ENCODE data around the gene SH3RF3.

SH3RF3 gene

DNA sequence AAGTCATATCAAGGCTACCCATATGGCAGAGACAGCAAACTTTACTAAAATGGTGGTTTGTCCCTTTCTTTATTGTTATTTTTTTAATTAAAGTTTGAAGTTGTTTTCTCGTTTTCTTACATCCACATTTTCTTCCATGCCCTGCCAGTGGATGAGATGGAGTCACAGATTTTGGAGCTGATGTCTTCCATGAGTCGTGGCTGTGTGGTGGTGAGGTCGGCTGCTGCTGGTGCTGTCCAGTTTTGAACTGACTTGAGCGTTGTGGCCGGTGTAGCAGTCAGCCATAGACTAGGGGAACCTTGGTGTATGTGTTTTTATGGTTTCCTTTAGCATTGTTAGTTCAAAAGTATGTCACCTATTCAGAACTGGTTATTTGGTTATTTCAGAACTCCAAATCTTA lies 182.8 kb downstream of the SH3RF3 start:
- Histone ChIP-seq H3K27ac (ENCODE audit: insufficient read depth in 1 of 2, low read depth in 1 of 2, low read length in 2 of 2, poor library complexity in 1 of 2, severe bottlenecking in 2 of 2) (no peak overlapping the region), H3K36me3 (ENCODE audit: control insufficient read depth in 4 of 4, insufficient read depth in 4 of 4, low read length in 3 of 4) (no peaks in the 10 kb centered on the region), H3K9me3 (ENCODE audit: control extremely low read depth in 1 of 5, control insufficient read depth in 4 of 5, insufficient read depth in 2 of 5, low read depth in 1 of 5, low read length in 4 of 5) (no peaks in the 10 kb centered on the region), H3K4me1 (ENCODE audit: control extremely low read depth in 1 of 4, control insufficient read depth in 4 of 4, insufficient read depth in 4 of 4, low read length in 3 of 4) (no peaks in the 10 kb centered on the region), H3K4me3 (ENCODE audit: control insufficient read depth in 1 of 7, extremely low read depth in 1 of 7, insufficient read depth in 4 of 7, low read depth in 2 of 7, low read length in 6 of 7) (no peak overlapping the region), H3K27me3 (replicated peaks in 2 of 5; ENCODE audit: control insufficient read depth in 4 of 5, insufficient read depth in 5 of 5, low read length in 4 of 5) (peaks cover 0 to 7% (median 0%) of the 10 kb centered on the region in 5 experiments)
- ChIA-PET POLR2A (no interaction called here), CTCF (interaction anchor here (1.3 kb wide), 1 partner anchor 186 kb away, joined by 3 read pairs; no protein-coding TSS in a partner anchor)
- WGBS (ENCODE audit: insufficient coverage), result 100% methylated on average over 2 of the region's 5 CpGs
- DNase-seq, result no peak

DNA sequence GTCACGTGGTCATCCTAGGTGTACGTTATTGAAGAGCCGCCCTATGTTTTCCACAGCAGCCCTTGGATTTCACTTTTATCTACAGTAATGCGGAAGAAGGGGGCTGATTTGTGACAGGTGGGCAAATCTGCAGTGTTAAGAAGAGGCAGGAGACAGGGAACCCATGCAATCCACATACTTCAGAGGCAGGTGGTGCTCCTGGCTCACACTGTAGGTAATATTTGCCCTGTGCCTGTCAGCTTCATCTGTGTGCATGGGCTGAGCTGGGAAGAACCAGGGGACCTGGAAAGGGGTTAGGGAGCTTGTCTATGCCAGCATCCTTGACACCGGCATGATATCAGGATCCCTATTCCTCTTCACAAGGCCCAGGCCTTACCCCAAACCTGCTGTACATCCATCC lies 183.9 kb downstream of the SH3RF3 start:
- Histone ChIP-seq H3K9me3 (ENCODE audit: control extremely low read depth in 1 of 5, control insufficient read depth in 4 of 5, insufficient read depth in 2 of 5, low read depth in 1 of 5, low read length in 4 of 5) (no peaks in the 10 kb centered on the region), H3K27ac (ENCODE audit: insufficient read depth in 1 of 2, low read depth in 1 of 2, low read length in 2 of 2, poor library complexity in 1 of 2, severe bottlenecking in 2 of 2) (no peak overlapping the region), H3K4me1 (ENCODE audit: control extremely low read depth in 1 of 4, control insufficient read depth in 4 of 4, insufficient read depth in 4 of 4, low read length in 3 of 4) (no peaks in the 10 kb centered on the region), H3K27me3 (replicated peaks in 2 of 5; ENCODE audit: control insufficient read depth in 4 of 5, insufficient read depth in 5 of 5, low read length in 4 of 5) (peaks cover 0 to 7% (median 2%) of the 10 kb centered on the region in 5 experiments), H3K36me3 (ENCODE audit: control insufficient read depth in 4 of 4, insufficient read depth in 4 of 4, low read length in 3 of 4) (no peaks in the 10 kb centered on the region), H3K4me3 (ENCODE audit: control insufficient read depth in 1 of 7, extremely low read depth in 1 of 7, insufficient read depth in 4 of 7, low read depth in 2 of 7, low read length in 6 of 7) (no peak overlapping the region)
- WGBS (ENCODE audit: insufficient coverage), result 92% methylated on average over 5 of the region's 5 CpGs
- CTCF ChIA-PET, result interaction anchor here (1.0 to 1.3 kb wide), 2 partner anchors 10 to 185 kb away, joined by 3 read pairs; no protein-coding TSS in a partner anchor
- no peak for DNase-seq
- POLR2A ChIA-PET, result no interaction called here

DNA sequence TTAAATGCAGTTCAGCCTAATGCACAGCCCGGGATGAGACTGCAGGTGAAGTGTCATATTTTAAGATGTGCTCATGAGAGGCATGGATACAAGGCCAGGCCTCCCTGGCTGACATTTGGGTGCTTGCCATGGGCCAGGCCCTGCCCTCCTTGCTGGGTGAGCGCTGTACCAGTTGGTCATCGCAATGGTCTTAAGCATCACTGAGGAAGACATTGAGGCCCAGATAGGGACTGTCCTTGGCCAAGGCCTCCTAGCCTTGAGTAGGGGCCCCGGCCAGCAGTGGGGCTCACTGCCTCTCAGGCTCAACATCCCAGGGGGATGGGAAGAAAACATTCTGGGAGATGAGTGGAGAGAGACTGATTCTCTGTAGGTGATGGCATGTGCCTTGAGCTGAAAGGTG lies 184.3 kb downstream of the SH3RF3 start:
- Histone ChIP-seq H3K4me3 (ENCODE audit: control insufficient read depth in 1 of 7, extremely low read depth in 1 of 7, insufficient read depth in 4 of 7, low read depth in 2 of 7, low read length in 6 of 7) (no peak overlapping the region), H3K4me1 (ENCODE audit: control extremely low read depth in 1 of 4, control insufficient read depth in 4 of 4, insufficient read depth in 4 of 4, low read length in 3 of 4) (no peaks in the 10 kb centered on the region), H3K36me3 (ENCODE audit: control insufficient read depth in 4 of 4, insufficient read depth in 4 of 4, low read length in 3 of 4) (no peaks in the 10 kb centered on the region), H3K27ac (ENCODE audit: insufficient read depth in 1 of 2, low read depth in 1 of 2, low read length in 2 of 2, poor library complexity in 1 of 2, severe bottlenecking in 2 of 2) (no peak overlapping the region), H3K9me3 (ENCODE audit: control extremely low read depth in 1 of 5, control insufficient read depth in 4 of 5, insufficient read depth in 2 of 5, low read depth in 1 of 5, low read length in 4 of 5) (no peaks in the 10 kb centered on the region), H3K27me3 (replicated peaks in 2 of 5; ENCODE audit: control insufficient read depth in 4 of 5, insufficient read depth in 5 of 5, low read length in 4 of 5) (peaks cover 0 to 9% (median 2%) of the 10 kb centered on the region in 5 experiments)
- POLR2A ChIA-PET, result no interaction called here
- DNase-seq, result no peak
- CTCF ChIA-PET, result interaction anchor here (1.0 kb wide), 1 partner anchor 10 kb away, joined by 3 read pairs; no protein-coding TSS in a partner anchor
- 100% methylated on average over 3 of the region's 4 CpGs for WGBS (ENCODE audit: insufficient coverage)

DNA sequence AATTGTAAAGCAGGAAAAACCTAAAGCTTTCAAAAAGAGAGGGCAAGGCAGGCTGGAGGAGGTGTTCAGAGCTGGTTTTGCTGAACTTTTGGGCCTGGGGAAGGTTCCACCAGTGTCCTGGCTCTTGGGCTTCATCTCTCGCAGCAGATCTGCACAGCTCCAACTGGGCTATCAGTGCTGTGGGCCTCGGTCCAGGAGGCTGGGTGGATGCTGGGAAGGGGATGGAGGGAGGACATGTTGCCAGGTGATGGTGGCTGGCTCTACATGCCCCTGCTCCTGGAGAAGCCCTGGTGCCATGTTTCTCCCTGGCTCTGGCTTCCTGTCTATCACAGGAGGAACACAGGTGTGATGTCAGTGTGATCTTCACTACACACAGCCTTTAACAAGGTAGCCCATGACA lies 187.1 kb downstream of the SH3RF3 start:
- POLR2A ChIA-PET, result no interaction called here
- 100% methylated on average over 1 of the region's 2 CpGs for WGBS (ENCODE audit: insufficient coverage)

DNA sequence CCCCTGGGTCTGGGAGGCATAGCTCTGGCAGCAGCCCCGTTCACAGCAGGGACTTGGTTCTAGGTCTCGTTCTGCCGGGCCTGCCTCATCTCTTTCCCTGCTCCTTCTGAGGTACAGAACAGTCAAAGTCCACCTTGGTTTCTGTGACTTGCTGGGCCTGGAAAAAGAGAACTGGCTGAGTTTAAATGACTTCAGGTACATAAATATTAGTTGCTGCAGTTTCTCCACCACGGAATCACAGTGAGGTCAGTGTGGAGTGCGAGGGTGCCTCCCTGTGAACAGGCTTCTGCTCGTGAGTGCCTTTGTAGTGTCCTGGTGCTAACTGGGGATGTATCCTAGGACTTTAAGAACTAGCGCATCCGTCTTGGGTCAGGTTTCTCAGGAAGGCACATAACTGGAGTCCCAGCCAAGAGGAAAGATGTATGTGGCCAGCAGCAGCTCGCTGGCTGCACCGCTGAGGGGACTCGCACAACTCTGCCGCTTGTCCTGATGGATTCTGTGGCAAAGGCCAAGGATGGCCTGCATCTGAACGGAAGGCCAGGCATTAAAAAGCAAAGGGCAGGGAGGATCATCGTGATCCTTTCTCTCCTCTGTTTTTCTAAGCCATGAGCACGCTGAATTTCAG lies 188.6 kb downstream of the SH3RF3 start:
- Histone ChIP-seq H3K4me3 (ENCODE audit: control insufficient read depth in 1 of 7, extremely low read depth in 1 of 7, insufficient read depth in 4 of 7, low read depth in 2 of 7, low read length in 6 of 7) (no peak overlapping the region), H3K36me3 (ENCODE audit: control insufficient read depth in 4 of 4, insufficient read depth in 4 of 4, low read length in 3 of 4) (no peaks in the 10 kb centered on the region), H3K9me3 (ENCODE audit: control extremely low read depth in 1 of 5, control insufficient read depth in 4 of 5, insufficient read depth in 2 of 5, low read depth in 1 of 5, low read length in 4 of 5) (no peaks in the 10 kb centered on the region), H3K27ac (ENCODE audit: insufficient read depth in 1 of 2, low read depth in 1 of 2, low read length in 2 of 2, poor library complexity in 1 of 2, severe bottlenecking in 2 of 2) (no peak overlapping the region), H3K4me1 (ENCODE audit: control extremely low read depth in 1 of 4, control insufficient read depth in 4 of 4, insufficient read depth in 4 of 4, low read length in 3 of 4) (peaks cover 0 to 9% (median 5%) of the 10 kb centered on the region in 4 experiments), H3K27me3 (replicated peaks in 2 of 5; ENCODE audit: control insufficient read depth in 4 of 5, insufficient read depth in 5 of 5, low read length in 4 of 5) (peaks cover 0 to 14% (median 2%) of the 10 kb centered on the region in 5 experiments)
- CTCF ChIA-PET, result interaction anchor here (1.2 kb wide), 1 partner anchor 10 kb away, joined by 3 read pairs; no protein-coding TSS in a partner anchor
- no peak for DNase-seq
- POLR2A ChIA-PET, result no interaction called here
- WGBS (ENCODE audit: insufficient coverage), result 98% methylated on average over 15 of the region's 15 CpGs

More for the DNA sequence above, 187.1 kb downstream of the SH3RF3 start:
- no peaks in the 10 kb centered on the region for H3K9me3 ChIP-seq (ENCODE audit: control extremely low read depth in 1 of 5, control insufficient read depth in 4 of 5, insufficient read depth in 2 of 5, low read depth in 1 of 5, low read length in 4 of 5)
- CTCF ChIA-PET, result interaction anchor here (1.8 kb wide), 1 partner anchor 18 kb away, joined by 4 read pairs; no protein-coding TSS in a partner anchor
- H3K27me3 ChIP-seq (replicated peaks in 2 of 5; ENCODE audit: control insufficient read depth in 4 of 5, insufficient read depth in 5 of 5, low read length in 4 of 5), result peaks cover 0 to 10% (median 2%) of the 10 kb centered on the region in 5 experiments
- no peak overlapping the region for H3K4me3 ChIP-seq (ENCODE audit: control insufficient read depth in 1 of 7, extremely low read depth in 1 of 7, insufficient read depth in 4 of 7, low read depth in 2 of 7, low read length in 6 of 7)
- H3K27ac ChIP-seq (ENCODE audit: insufficient read depth in 1 of 2, low read depth in 1 of 2, low read length in 2 of 2, poor library complexity in 1 of 2, severe bottlenecking in 2 of 2), result no peak overlapping the region
- no peak for DNase-seq
- no peaks in the 10 kb centered on the region for H3K36me3 ChIP-seq (ENCODE audit: control insufficient read depth in 4 of 4, insufficient read depth in 4 of 4, low read length in 3 of 4)
- peaks cover 0 to 9% (median 5%) of the 10 kb centered on the region in 4 experiments for H3K4me1 ChIP-seq (ENCODE audit: control extremely low read depth in 1 of 4, control insufficient read depth in 4 of 4, insufficient read depth in 4 of 4, low read length in 3 of 4)

DNA sequence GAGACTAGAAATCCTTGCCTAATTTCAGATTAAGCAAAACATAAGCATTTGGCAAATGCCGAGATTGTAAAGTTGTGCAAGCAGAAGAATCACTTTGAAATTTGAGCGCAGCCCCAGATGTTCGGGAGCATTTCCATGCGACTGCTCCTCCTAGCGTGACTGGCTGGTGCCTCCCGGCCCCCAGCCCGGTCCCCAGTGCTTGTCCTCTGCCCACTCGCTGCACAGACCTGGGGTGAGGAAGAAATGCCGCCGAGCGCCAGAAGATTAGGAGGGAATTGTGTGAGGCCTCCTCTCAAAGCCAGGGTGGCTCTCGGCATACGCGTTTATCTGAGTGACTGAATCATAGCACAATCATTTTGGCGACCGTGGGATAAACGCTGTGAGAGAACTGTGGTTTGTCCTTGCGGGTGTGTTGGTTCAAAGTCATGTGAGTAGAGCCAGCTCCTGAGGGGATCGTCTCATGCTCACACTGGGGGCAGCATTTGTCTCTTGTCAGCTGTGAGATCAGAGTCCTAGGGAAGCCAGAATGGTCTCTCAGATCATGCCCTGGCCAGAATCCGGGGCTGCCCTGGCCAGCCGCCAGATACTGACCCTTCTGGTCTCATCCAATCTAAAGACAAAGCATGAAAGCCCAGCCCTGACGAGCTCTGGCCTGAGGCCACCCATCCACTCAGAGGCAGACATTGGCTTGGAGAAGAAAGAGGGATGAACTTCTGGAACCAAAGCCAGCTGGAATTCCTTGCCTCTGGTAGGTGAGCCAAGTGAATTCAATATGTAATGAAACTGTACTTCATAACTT lies 189.3 kb downstream of the SH3RF3 start:
- Histone ChIP-seq H3K9me3 (ENCODE audit: control extremely low read depth in 1 of 5, control insufficient read depth in 4 of 5, insufficient read depth in 2 of 5, low read depth in 1 of 5, low read length in 4 of 5) (no peaks in the 10 kb centered on the region), H3K27me3 (replicated peaks in 2 of 5; ENCODE audit: control insufficient read depth in 4 of 5, insufficient read depth in 5 of 5, low read length in 4 of 5) (peaks cover 0 to 14% (median 2%) of the 10 kb centered on the region in 5 experiments), H3K4me3 (ENCODE audit: control insufficient read depth in 1 of 7, extremely low read depth in 1 of 7, insufficient read depth in 4 of 7, low read depth in 2 of 7, low read length in 6 of 7) (no peak overlapping the region), H3K27ac (ENCODE audit: insufficient read depth in 1 of 2, low read depth in 1 of 2, low read length in 2 of 2, poor library complexity in 1 of 2, severe bottlenecking in 2 of 2) (no peak overlapping the region), H3K4me1 (ENCODE audit: control extremely low read depth in 1 of 4, control insufficient read depth in 4 of 4, insufficient read depth in 4 of 4, low read length in 3 of 4) (peaks cover 0 to 9% (median 5%) of the 10 kb centered on the region in 4 experiments), H3K36me3 (ENCODE audit: control insufficient read depth in 4 of 4, insufficient read depth in 4 of 4, low read length in 3 of 4) (no peaks in the 10 kb centered on the region)
- no peak for DNase-seq
- WGBS (ENCODE audit: insufficient coverage), result 89% methylated on average over 17 of the region's 22 CpGs
- ChIA-PET CTCF (interaction anchor here (1.2 kb wide), 1 partner anchor 9 kb away, joined by 3 read pairs; no protein-coding TSS in a partner anchor), POLR2A (no interaction called here)

DNA sequence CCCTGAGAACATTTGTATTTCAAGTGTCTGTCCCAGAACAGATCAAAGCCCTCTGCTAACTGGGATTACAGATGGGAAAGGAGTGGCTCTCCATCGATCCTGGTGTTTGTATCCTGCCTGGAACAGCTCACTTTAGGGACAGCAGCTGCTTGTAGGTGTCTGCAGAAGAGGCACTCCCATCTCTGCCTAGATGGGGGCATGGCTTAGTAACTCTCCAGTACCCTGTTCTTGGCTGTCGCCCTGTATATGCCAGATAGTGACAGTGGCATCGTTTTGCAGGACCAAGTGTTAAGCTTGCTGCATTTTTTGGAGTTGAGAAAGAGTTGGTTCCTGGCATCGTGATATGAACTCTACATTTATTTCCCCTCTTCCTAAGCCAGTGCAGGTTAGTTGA lies 189.9 kb downstream of the SH3RF3 start:
- Histone ChIP-seq H3K27ac (ENCODE audit: insufficient read depth in 1 of 2, low read depth in 1 of 2, low read length in 2 of 2, poor library complexity in 1 of 2, severe bottlenecking in 2 of 2) (no peak overlapping the region), H3K4me1 (ENCODE audit: control extremely low read depth in 1 of 4, control insufficient read depth in 4 of 4, insufficient read depth in 4 of 4, low read length in 3 of 4) (peaks cover 0 to 9% (median 5%) of the 10 kb centered on the region in 4 experiments), H3K4me3 (ENCODE audit: control insufficient read depth in 1 of 7, extremely low read depth in 1 of 7, insufficient read depth in 4 of 7, low read depth in 2 of 7, low read length in 6 of 7) (no peak overlapping the region), H3K9me3 (ENCODE audit: control extremely low read depth in 1 of 5, control insufficient read depth in 4 of 5, insufficient read depth in 2 of 5, low read depth in 1 of 5, low read length in 4 of 5) (no peaks in the 10 kb centered on the region), H3K36me3 (ENCODE audit: control insufficient read depth in 4 of 4, insufficient read depth in 4 of 4, low read length in 3 of 4) (no peaks in the 10 kb centered on the region), H3K27me3 (replicated peaks in 2 of 5; ENCODE audit: control insufficient read depth in 4 of 5, insufficient read depth in 5 of 5, low read length in 4 of 5) (peaks cover 0 to 14% (median 0%) of the 10 kb centered on the region in 5 experiments)
- 94% methylated on average over 4 of the region's 4 CpGs for WGBS (ENCODE audit: insufficient coverage)
- CTCF ChIA-PET, result interaction anchor here (1.1 to 1.2 kb wide), 2 partner anchors 8 to 44 kb away, joined by 3 read pairs; no protein-coding TSS in a partner anchor
- no peak for DNase-seq
- POLR2A ChIA-PET, result no interaction called here

Data from common myeloid progenitor, CD34-positive (primary cell).